ENCODE data around the gene C1orf167. TPM values are rescaled to one million over a fixed set of nuclear protein-coding genes. Genes with fewer than 3 reads are reported as not detected.

C1orf167 gene
- total and polyA plus RNA-seq, 2 of the 13 experiments (the other 11 are each of a cell fraction or from before 2014, with no cell fraction given) = not detected

- TF ChIP-seq ZNF337 (CRISPR knock-in tag; IDR thresholded peaks at IDR 0.05; ENCODE audit: borderline replicate concordance, low read depth) = no peak; the same call in 1 of the 2 replicates
- peak; percentile 80; the same call in 1 of the 2 replicates for TF ChIP-seq ZNF225 (CRISPR knock-in tag; IDR thresholded peaks at IDR 0.05)
- peak; percentile 46; the same call in 1 of the 2 replicates for TF ChIP-seq RERE (CRISPR knock-in tag; IDR thresholded peaks at IDR 0.05; ENCODE audit: low read depth)
- TF ChIP-seq ZNF296 (CRISPR knock-in tag; conservative IDR thresholded peaks at IDR 0.05) = no peak
- peak; percentile 39; the same call in 1 of the 2 replicates for TF ChIP-seq ZBTB3 (CRISPR knock-in tag; IDR thresholded peaks at IDR 0.05; ENCODE audit: borderline replicate concordance, low read depth)
- peak; percentile 77 for TF ChIP-seq ZNF367 (CRISPR knock-in tag; IDR thresholded peaks at IDR 0.05; ENCODE audit: borderline replicate concordance)
- peak in 1 of 2 experiments; percentile 39; a peak in 1 of 4 replicates for TF ChIP-seq KLF16 (CRISPR knock-in tag; IDR thresholded peaks at IDR 0.05)
- peak; percentile 92; the same call in 1 of the 2 replicates for TF ChIP-seq ZNF276 (CRISPR knock-in tag; IDR thresholded peaks at IDR 0.05; ENCODE audit: low read depth)
- peak; percentile 90 for TF ChIP-seq ZNF740 (CRISPR knock-in tag; IDR thresholded peaks at IDR 0.05)
- TF ChIP-seq ZNF430 (CRISPR knock-in tag; IDR thresholded peaks at IDR 0.05) = peak; percentile 79
- peak; percentile 83 for TF ChIP-seq ZNF746 (CRISPR knock-in tag; IDR thresholded peaks at IDR 0.05)
- TF ChIP-seq UBTF (CRISPR knock-in tag; IDR thresholded peaks at IDR 0.05) = peak; percentile 94
- no peak for TF ChIP-seq NR2F2 (IDR thresholded peaks at IDR 0.05; ENCODE audit: borderline replicate concordance, low read depth)
- TF ChIP-seq MTF2 (CRISPR knock-in tag; IDR thresholded peaks at IDR 0.05; ENCODE audit: borderline replicate concordance) = no peak
- no peak; the same call in 1 of the 2 replicates for TF ChIP-seq ZBTB7A (CRISPR knock-in tag; IDR thresholded peaks at IDR 0.05)
- peak; percentile 51 for TF ChIP-seq RBM39 (IDR thresholded peaks at IDR 0.05; ENCODE audit: low read depth, low read length, poor library complexity, severe bottlenecking)
- no peak for TF ChIP-seq SYNCRIP (IDR thresholded peaks at IDR 0.05; ENCODE audit: insufficient read depth, low read depth, low read length)
These were observed 43.7 kb downstream of the C1orf167 start, which contains the start of the genes CLCN6 and MTHFR (continued) for GRCh38 chr1:11805422-11806306.

Data from HepG2 (cell line).